OCI-M2 (cell line): ENCODE measurements around the gene ASTN2.

Source experiments
- DNase-seq: peaks from one replicate; lab custom pipeline; 2025; ENCODE audit not compliant: unreplicated experiment; lab: John Stamatoyannopoulos, UW

ASTN2 gene

GRCh38 chr9:116450378-116451139 lies 964.3 kb downstream of the ASTN2 start:
- DNase-seq = no peak

- DNase-seq = no peak
These were observed 964.9 kb downstream of the ASTN2 start for GRCh38 chr9:116449949-116450348.

- DNase-seq = no peak
These were observed 966.4 kb downstream of the ASTN2 start for GRCh38 chr9:116448431-116448830.

- no peak for DNase-seq
These were observed 966.9 kb downstream of the ASTN2 start for GRCh38 chr9:116447934-116448333.

GRCh38 chr9:116442528-116442927 lies 972.3 kb downstream of the ASTN2 start:
- no peak for DNase-seq

GRCh38 chr9:116437411-116438370 lies 977.2 kb downstream of the ASTN2 start:
- no peak for DNase-seq

GRCh38 chr9:116436121-116436520 lies 978.7 kb downstream of the ASTN2 start:
- no peak for DNase-seq

- no peak for DNase-seq
These were observed 979.2 kb downstream of the ASTN2 start for GRCh38 chr9:116435706-116436105.

- no peak for DNase-seq
These were observed 980.5 kb downstream of the ASTN2 start for GRCh38 chr9:116434314-116434713.

GRCh38 chr9:116432051-116432450 lies 982.8 kb downstream of the ASTN2 start:
- DNase-seq = no peak

- DNase-seq = no peak
These were observed 984.0 kb downstream of the ASTN2 start for GRCh38 chr9:116430849-116431248.

GRCh38 chr9:116425244-116425643 lies 989.6 kb downstream of the ASTN2 start:
- DNase-seq = no peak

- no peak for DNase-seq
These were observed 991.7 kb downstream of the ASTN2 start for GRCh38 chr9:116423149-116423548.

GRCh38 chr9:116422119-116422979 lies 992.5 kb downstream of the ASTN2 start:
- no peak for DNase-seq

GRCh38 chr9:116420993-116421538 lies 993.8 kb downstream of the ASTN2 start:
- no peak for DNase-seq

- DNase-seq = no peak
These were observed 995.7 kb downstream of the ASTN2 start for GRCh38 chr9:116419181-116419580.

GRCh38 chr9:116417464-116417863 lies 997.4 kb downstream of the ASTN2 start:
- no peak for DNase-seq

GRCh38 chr9:116416421-116416820 lies 998.4 kb downstream of the ASTN2 start:
- no peak for DNase-seq

GRCh38 chr9:116414374-116414773 lies 1000.5 kb downstream of the ASTN2 start:
- DNase-seq = no peak

GRCh38 chr9:116411506-116411905 lies 1003.4 kb downstream of the ASTN2 start:
- no peak for DNase-seq

GRCh38 chr9:116409638-116410037 lies 1005.2 kb downstream of the ASTN2 start:
- DNase-seq = no peak
